ENCODE measurements around the gene PSMC4.

The PSMC4 gene

DNA sequence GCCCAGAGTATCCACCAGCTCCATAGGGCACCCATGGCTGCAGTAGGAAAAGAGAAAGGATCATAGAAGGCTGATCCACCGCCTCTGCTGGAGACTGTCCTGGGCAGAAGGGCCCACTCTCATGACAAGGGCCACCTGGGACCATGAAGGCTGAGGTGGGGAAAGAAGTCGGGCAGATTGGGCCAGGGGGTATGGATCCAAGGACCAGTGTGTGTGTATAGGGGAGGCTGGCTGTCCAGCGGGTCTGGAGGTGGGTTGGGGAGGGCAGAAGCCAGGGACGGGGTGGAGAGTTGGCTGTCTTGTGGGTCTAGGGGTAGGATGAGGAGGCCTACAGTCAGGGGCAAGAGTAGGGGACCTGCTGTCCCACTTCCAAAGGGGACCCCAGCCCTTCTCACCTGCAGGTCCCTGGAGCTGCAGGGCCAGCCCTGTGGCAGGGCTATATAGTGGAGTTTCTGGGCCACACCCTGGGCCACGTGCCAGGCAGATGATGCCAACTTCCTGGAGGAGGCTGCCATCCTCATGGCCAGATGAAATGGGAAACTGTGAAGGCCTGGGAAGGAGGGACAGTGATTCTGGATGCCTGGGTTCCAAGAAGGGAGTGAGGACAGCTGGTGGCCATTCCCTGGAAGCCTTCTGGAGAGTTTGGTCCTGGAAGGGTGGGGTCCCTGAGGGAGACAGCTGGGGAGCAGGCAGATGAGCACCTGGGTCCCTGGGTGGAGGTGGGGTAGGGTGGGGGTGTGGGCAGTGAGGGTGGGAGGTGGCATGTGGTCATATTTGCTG is 36.2 kb upstream of the PSMC4 start, which contains the start of gene FCGBP:
FCGBP (minus strand) TSS at position 51 of the 780 bp plus-strand sequence.
- Histone ChIP-seq H3K79me2 (ENCODE audit: insufficient read depth, low read length) (no peaks in the 10 kb centered on the region), H3K4me3 (ENCODE audit: low read length, poor library complexity, severe bottlenecking) (no peak within 1 kb of the TSS), H3K4me2 (ENCODE audit: low read depth, low read length, poor library complexity, severe bottlenecking) (no peak within 1 kb of the TSS), H3K9ac (ENCODE audit: low read depth, low read length, poor library complexity, severe bottlenecking) (no peak within 1 kb of the TSS), H4K20me1 (ENCODE audit: insufficient read depth, low read length, poor library complexity, severe bottlenecking) (no peaks in the 10 kb centered on the region), H3K4me1 (ENCODE audit: insufficient read depth, low read length, poor library complexity, severe bottlenecking) (peaks cover 5% of the 10 kb centered on the region), H3K9me3 (ENCODE audit: insufficient read depth, low read depth, low read length) (no peaks in the 10 kb centered on the region), H3K27me3 (ENCODE audit: insufficient read depth, low read length, poor library complexity, severe bottlenecking) (peaks cover 3% of the 10 kb centered on the region), H2AFZ (ENCODE audit: low read length) (no peak within 1 kb of the TSS), H3F3A (ENCODE audit: low read depth) (0 out of 2 replicates have a peak, but pooled peaks cover 6% of the 10 kb centered on the region), H3K36me3 (ENCODE audit: insufficient read depth, low read length) (no peaks in the 10 kb centered on the region), H3K9me2 (replicated peaks; ENCODE audit: low read depth, low read length) (no peaks in the 10 kb centered on the region)
- TF ChIP-seq, protein P1, sequence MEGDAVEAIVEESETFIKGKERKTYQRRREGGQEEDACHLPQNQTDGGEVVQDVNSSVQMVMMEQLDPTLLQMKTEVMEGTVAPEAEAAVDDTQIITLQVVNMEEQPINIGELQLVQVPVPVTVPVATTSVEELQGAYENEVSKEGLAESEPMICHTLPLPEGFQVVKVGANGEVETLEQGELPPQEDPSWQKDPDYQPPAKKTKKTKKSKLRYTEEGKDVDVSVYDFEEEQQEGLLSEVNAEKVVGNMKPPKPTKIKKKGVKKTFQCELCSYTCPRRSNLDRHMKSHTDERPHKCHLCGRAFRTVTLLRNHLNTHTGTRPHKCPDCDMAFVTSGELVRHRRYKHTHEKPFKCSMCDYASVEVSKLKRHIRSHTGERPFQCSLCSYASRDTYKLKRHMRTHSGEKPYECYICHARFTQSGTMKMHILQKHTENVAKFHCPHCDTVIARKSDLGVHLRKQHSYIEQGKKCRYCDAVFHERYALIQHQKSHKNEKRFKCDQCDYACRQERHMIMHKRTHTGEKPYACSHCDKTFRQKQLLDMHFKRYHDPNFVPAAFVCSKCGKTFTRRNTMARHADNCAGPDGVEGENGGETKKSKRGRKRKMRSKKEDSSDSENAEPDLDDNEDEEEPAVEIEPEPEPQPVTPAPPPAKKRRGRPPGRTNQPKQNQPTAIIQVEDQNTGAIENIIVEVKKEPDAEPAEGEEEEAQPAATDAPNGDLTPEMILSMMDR (conservative IDR thresholded peaks at IDR 0.05; ENCODE audit: low read length): no peak
- TF ChIP-seq EZH2phosphoT487 (IDR thresholded peaks at IDR 0.05; ENCODE audit: borderline replicate concordance): no peak

DNA sequence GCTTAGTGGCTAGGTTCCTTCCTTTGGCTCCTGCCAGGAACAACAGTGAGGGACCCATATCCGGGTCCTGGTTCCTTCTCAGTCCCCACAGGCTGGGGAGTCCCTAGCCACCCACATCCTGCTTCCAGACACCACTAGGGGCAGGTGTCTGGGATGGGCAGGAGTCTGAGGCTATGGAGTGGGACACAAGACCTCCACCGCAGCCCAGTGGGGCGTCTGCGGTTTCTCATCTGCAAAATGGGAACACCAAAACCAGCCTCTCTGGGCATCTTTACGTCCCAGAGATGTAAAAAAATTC is 35.7 kb upstream of the PSMC4 start:
- peaks cover 9% of the 10 kb centered on the region for H3K27me3 ChIP-seq (ENCODE audit: insufficient read depth, low read length, poor library complexity, severe bottlenecking)

GRCh38 chr19:39936020-39936419 is 34.9 kb upstream of the PSMC4 start:
- Histone ChIP-seq H3K4me1 (ENCODE audit: insufficient read depth, low read length, poor library complexity, severe bottlenecking) (peaks cover 15% of the 10 kb centered on the region), H3K4me2 (ENCODE audit: low read depth, low read length, poor library complexity, severe bottlenecking) (no peak overlapping the region), H3K79me2 (ENCODE audit: insufficient read depth, low read length) (no peaks in the 10 kb centered on the region), H3K9ac (ENCODE audit: low read depth, low read length, poor library complexity, severe bottlenecking) (no peak overlapping the region), H3K36me3 (ENCODE audit: insufficient read depth, low read length) (no peaks in the 10 kb centered on the region), H3K9me2 (replicated peaks; ENCODE audit: low read depth, low read length) (no peaks in the 10 kb centered on the region), H3F3A (ENCODE audit: low read depth) (peaks cover 8% of the 10 kb centered on the region; the same call in 1 of the 2 replicates), H2AFZ (ENCODE audit: low read length) (no peak overlapping the region), H3K9me3 (ENCODE audit: insufficient read depth, low read depth, low read length) (0 out of 2 replicates have a peak, but pooled peaks cover 8% of the 10 kb centered on the region), H4K20me1 (ENCODE audit: insufficient read depth, low read length, poor library complexity, severe bottlenecking) (no peaks in the 10 kb centered on the region), H3K27me3 (ENCODE audit: insufficient read depth, low read length, poor library complexity, severe bottlenecking) (peaks cover 14% of the 10 kb centered on the region), H3K4me3 (ENCODE audit: low read length, poor library complexity, severe bottlenecking) (no peak overlapping the region)
- TF ChIP-seq, protein P1 (conservative IDR thresholded peaks at IDR 0.05; ENCODE audit: low read length): no peak
- TF ChIP-seq EZH2phosphoT487 (IDR thresholded peaks at IDR 0.05; ENCODE audit: borderline replicate concordance): no peak

More for the DNA sequence above, 35.7 kb upstream of the PSMC4 start:
- Histone ChIP-seq H3K9ac (ENCODE audit: low read depth, low read length, poor library complexity, severe bottlenecking) (no peak overlapping the region), H3F3A (ENCODE audit: low read depth) (0 out of 2 replicates have a peak, but pooled peaks cover 6% of the 10 kb centered on the region), H3K36me3 (ENCODE audit: insufficient read depth, low read length) (no peaks in the 10 kb centered on the region), H3K79me2 (ENCODE audit: insufficient read depth, low read length) (no peaks in the 10 kb centered on the region), H3K4me3 (ENCODE audit: low read length, poor library complexity, severe bottlenecking) (no peak overlapping the region), H3K9me2 (replicated peaks; ENCODE audit: low read depth, low read length) (no peaks in the 10 kb centered on the region), H3K4me1 (ENCODE audit: insufficient read depth, low read length, poor library complexity, severe bottlenecking) (peaks cover 8% of the 10 kb centered on the region), H3K4me2 (ENCODE audit: low read depth, low read length, poor library complexity, severe bottlenecking) (no peak overlapping the region), H4K20me1 (ENCODE audit: insufficient read depth, low read length, poor library complexity, severe bottlenecking) (no peaks in the 10 kb centered on the region), H3K9me3 (ENCODE audit: insufficient read depth, low read depth, low read length) (0 out of 2 replicates have a peak, but pooled peaks cover 3% of the 10 kb centered on the region), H2AFZ (ENCODE audit: low read length) (no peak overlapping the region)
- TF ChIP-seq, protein P1 (conservative IDR thresholded peaks at IDR 0.05; ENCODE audit: low read length): no peak
- TF ChIP-seq EZH2phosphoT487 (IDR thresholded peaks at IDR 0.05; ENCODE audit: borderline replicate concordance): no peak
